SK-N-SH treated with all-trans-retinoic acid at 6 μM for 48 hours (cell line): ENCODE results near the gene FNDC3B.

Experiments used
- ATAC-seq: fragments of 200-7000 bp; cut with Tn5 transposase; 3 replicates; pipeline ENCODE4 v1.9.1; 2020; ENCODE audit warnings: mild to moderate bottlenecking, moderate library complexity
- ARNTL ChIP-seq: fragments of 450-650 bp; formaldehyde crosslinking; IDR thresholded peaks from 2 replicates; pipeline ENCODE4 v1.5.0; 2020; ENCODE audit warnings: low read depth, mild to moderate bottlenecking, moderate library complexity, borderline replicate concordance
- BACH2 ChIP-seq: fragments of 250-450 bp; sonication (Bioruptor Pico); IDR thresholded peaks from 2 replicates; pipeline ENCODE4 v1.9.0; 2021; ENCODE audit warnings: mild to moderate bottlenecking, borderline replicate concordance
- CSDC2 ChIP-seq: fragments of 250-450 bp; sonication (Bioruptor Pico); IDR thresholded peaks from 2 replicates; pipeline ENCODE4 v1.5.0; 2020; ENCODE audit warnings: mild to moderate bottlenecking, moderate library complexity
- ESRRG ChIP-seq: fragments of 250-450 bp; sonication (Bioruptor Pico); IDR thresholded peaks from 2 replicates; pipeline ENCODE4 v1.6.1; 2021; ENCODE audit warnings: mild to moderate bottlenecking
- GLIS3 ChIP-seq: fragments of 250-450 bp; sonication (Bioruptor Pico); IDR thresholded peaks from 2 replicates; pipeline ENCODE4 v1.5.0; 2020; ENCODE audit warnings: mild to moderate bottlenecking, moderate library complexity
- ISL1 ChIP-seq: fragments of 250-450 bp; sonication (Bioruptor Pico); IDR thresholded peaks from 2 replicates; pipeline ENCODE4 v2.1.2; 2022; ENCODE audit warnings: mild to moderate bottlenecking, moderate library complexity
- OSR1 ChIP-seq: fragments of 250-450 bp; sonication (Bioruptor Pico); IDR thresholded peaks from 2 replicates; pipeline ENCODE4 v1.8.0; 2022; ENCODE audit warnings: moderate library complexity, mild to moderate bottlenecking, inconsistent platforms
- RARB ChIP-seq: fragments of 250-450 bp; sonication (Bioruptor Pico); IDR thresholded peaks from 2 replicates; pipeline ENCODE4 v1.8.0; 2021; ENCODE audit warnings: mild to moderate bottlenecking, moderate library complexity
- SNAI2 ChIP-seq: fragments of 250-450 bp; sonication (Bioruptor Pico); IDR thresholded peaks from 2 replicates; pipeline ENCODE4 v1.5.0; 2020; ENCODE audit warnings: mild to moderate bottlenecking, moderate library complexity
- TCF4 ChIP-seq: fragments of 250-450 bp; sonication (Bioruptor Pico); IDR thresholded peaks from 2 replicates; pipeline ENCODE4 v1.8.0; 2021; ENCODE audit warnings: mild to moderate bottlenecking, moderate library complexity, borderline replicate concordance
- TOX ChIP-seq: fragments of 250-450 bp; sonication (Bioruptor Pico); IDR thresholded peaks from 2 replicates; pipeline ENCODE4 v1.8.0; 2021; ENCODE audit warnings: mild to moderate bottlenecking, moderate library complexity, borderline replicate concordance
- ZC3H10 ChIP-seq: fragments of 250-450 bp; sonication (Bioruptor Pico); IDR thresholded peaks from 2 replicates; pipeline ENCODE4 v1.5.1; 2021; ENCODE audit warnings: mild to moderate bottlenecking, moderate library complexity
- ZFP3 ChIP-seq: fragments of 250-450 bp; sonication (Bioruptor Pico); IDR thresholded peaks from 2 replicates; pipeline ENCODE4 v1.5.0; 2020; ENCODE audit warnings: mild to moderate bottlenecking, moderate library complexity
- ZFP30 ChIP-seq: fragments of 450-650 bp; formaldehyde crosslinking; IDR thresholded peaks from 2 replicates; pipeline ENCODE4 v1.5.0; 2022; ENCODE audit warnings: mild to moderate bottlenecking, moderate library complexity
- ZNF565 ChIP-seq: fragments of 450-650 bp; formaldehyde crosslinking; conservative IDR thresholded peaks from 2 replicates; pipeline ENCODE4 v1.5.0; 2020; ENCODE audit warnings: low read depth, mild to moderate bottlenecking, moderate library complexity
- ZNF70 ChIP-seq: fragments of 450-650 bp; formaldehyde crosslinking; IDR thresholded peaks from 2 replicates; pipeline ENCODE4 v1.5.0; 2020; ENCODE audit warnings: mild to moderate bottlenecking, moderate library complexity
- ZNF8 ChIP-seq: fragments of 450-650 bp; formaldehyde crosslinking; IDR thresholded peaks from 2 replicates; pipeline ENCODE4 v1.5.0; 2020; ENCODE audit warnings: mild to moderate bottlenecking, moderate library complexity
- TF ChIP-seq, protein P1 (sequence below): fragments of 250-450 bp; sonication (Bioruptor Pico); IDR thresholded peaks from 2 replicates; pipeline ENCODE4 v1.5.0; 2020; ENCODE audit warnings: mild to moderate bottlenecking, moderate library complexity
- TF ChIP-seq, protein P2 (sequence below): fragments of 250-450 bp; sonication (Bioruptor Pico); IDR thresholded peaks from 2 replicates; pipeline ENCODE4 v1.5.1; 2021; ENCODE audit warnings: mild to moderate bottlenecking, moderate library complexity
- TF ChIP-seq, protein P3 (sequence below): fragments of 250-450 bp; sonication (Bioruptor Pico); IDR thresholded peaks from 2 replicates; pipeline ENCODE4 v1.8.0; 2020; ENCODE audit warnings: mild to moderate bottlenecking, moderate library complexity, borderline replicate concordance
- TF ChIP-seq, protein P4 (sequence below): fragments of 250-450 bp; sonication (Bioruptor Pico); IDR thresholded peaks from 2 replicates; pipeline ENCODE4 v1.8.0; 2021; ENCODE audit warnings: low read depth, mild to moderate bottlenecking, moderate library complexity, borderline replicate concordance

The FNDC3B gene

DNA sequence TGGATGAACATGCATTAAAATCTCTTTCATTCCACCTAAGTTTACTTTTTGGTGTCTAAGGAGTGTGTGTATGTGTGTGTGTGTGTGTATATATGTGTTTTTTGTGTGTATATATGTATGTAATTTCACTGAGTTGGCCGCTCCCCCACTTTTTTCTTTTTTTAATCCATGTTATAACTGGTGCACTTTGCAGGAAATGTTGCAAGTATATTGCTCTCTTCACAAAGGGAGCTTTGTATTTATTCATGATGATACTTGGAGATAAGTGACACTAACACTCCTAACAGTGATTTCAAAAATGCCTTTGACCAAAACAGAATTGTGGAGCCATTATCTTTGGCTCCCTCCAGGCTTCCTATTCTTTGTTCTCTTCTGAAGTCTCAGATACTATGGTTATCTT is 95.8 kb downstream of the FNDC3B start:
- TF ChIP-seq RARB (CRISPR knock-in tag) (no peak), SNAI2 (CRISPR knock-in tag) (no peak), ZFP30 (no peak), ARNTL (CRISPR knock-in tag) (no peak), ESRRG (CRISPR knock-in tag) (no peak)
- TF ChIP-seq, protein P1, sequence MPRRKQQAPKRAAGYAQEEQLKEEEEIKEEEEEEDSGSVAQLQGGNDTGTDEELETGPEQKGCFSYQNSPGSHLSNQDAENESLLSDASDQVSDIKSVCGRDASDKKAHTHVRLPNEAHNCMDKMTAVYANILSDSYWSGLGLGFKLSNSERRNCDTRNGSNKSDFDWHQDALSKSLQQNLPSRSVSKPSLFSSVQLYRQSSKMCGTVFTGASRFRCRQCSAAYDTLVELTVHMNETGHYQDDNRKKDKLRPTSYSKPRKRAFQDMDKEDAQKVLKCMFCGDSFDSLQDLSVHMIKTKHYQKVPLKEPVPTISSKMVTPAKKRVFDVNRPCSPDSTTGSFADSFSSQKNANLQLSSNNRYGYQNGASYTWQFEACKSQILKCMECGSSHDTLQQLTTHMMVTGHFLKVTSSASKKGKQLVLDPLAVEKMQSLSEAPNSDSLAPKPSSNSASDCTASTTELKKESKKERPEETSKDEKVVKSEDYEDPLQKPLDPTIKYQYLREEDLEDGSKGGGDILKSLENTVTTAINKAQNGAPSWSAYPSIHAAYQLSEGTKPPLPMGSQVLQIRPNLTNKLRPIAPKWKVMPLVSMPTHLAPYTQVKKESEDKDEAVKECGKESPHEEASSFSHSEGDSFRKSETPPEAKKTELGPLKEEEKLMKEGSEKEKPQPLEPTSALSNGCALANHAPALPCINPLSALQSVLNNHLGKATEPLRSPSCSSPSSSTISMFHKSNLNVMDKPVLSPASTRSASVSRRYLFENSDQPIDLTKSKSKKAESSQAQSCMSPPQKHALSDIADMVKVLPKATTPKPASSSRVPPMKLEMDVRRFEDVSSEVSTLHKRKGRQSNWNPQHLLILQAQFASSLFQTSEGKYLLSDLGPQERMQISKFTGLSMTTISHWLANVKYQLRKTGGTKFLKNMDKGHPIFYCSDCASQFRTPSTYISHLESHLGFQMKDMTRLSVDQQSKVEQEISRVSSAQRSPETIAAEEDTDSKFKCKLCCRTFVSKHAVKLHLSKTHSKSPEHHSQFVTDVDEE (CRISPR knock-in tag) = no peak
- TF ChIP-seq, all 23 proteins: peak for 0
- ATAC-seq = no peak

DNA sequence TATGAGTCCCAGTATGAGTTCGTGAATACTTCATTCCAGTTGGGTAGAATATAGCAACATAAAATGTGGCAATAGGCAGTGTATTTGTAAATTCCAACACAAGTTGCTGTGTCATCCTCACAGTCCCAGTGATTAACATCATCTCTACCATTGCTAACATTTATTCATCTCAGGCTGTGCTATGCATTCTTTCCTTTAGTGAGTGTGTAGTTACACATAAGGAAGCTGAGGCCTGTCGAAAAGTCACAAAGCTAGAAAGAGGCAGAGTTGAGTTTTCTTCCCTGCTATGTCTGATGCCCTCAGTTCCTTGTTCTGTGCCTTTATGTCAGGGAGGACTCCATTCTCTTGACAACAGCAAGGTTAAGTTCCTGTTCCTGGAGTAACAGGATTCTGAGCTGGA is 96.4 kb downstream of the FNDC3B start:
- TF ChIP-seq ZFP3 (CRISPR knock-in tag) = 0 out of 2 replicates have a peak, but pooled peaks have one; percentile 26
- no peak for TF ChIP-seq ZNF8 (CRISPR knock-in tag)
- ATAC-seq = no peak

DNA sequence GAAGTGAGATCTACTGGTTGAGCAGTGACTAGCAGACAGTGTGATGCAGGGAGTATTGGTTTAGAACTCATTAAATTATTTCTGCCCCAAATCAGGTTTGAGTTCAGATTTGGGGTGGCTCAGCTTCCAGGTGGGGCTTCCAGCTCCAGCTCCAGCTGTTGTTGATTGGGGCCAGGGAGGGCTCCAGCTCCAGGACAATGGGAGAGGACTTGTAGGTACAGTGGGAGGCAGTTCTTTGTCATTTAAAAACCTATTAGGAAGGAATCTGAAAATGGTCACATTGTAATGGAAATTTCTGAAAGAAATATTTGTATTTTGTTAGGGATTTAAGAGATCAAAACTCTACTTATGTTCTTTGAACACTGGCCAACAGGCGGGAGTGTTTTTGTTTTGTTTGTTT is 97.0 kb downstream of the FNDC3B start:
- no peak for ATAC-seq
- TF ChIP-seq GLIS3 (CRISPR knock-in tag) (no peak), ARNTL (CRISPR knock-in tag) (no peak), RARB (CRISPR knock-in tag) (no peak), ZFP3 (CRISPR knock-in tag) (no peak), ZNF70 (CRISPR knock-in tag) (no peak), TCF4 (CRISPR knock-in tag) (no peak), OSR1 (CRISPR knock-in tag) (no peak), TOX (CRISPR knock-in tag) (no peak), ESRRG (CRISPR knock-in tag) (no peak), SNAI2 (CRISPR knock-in tag) (no peak), BACH2 (no peak), CSDC2 (CRISPR knock-in tag) (no peak), ZNF565 (no peak), ZC3H10 (no peak), ISL1 (CRISPR knock-in tag) (no peak), ZNF8 (CRISPR knock-in tag) (no peak)
- TF ChIP-seq, protein P2, sequence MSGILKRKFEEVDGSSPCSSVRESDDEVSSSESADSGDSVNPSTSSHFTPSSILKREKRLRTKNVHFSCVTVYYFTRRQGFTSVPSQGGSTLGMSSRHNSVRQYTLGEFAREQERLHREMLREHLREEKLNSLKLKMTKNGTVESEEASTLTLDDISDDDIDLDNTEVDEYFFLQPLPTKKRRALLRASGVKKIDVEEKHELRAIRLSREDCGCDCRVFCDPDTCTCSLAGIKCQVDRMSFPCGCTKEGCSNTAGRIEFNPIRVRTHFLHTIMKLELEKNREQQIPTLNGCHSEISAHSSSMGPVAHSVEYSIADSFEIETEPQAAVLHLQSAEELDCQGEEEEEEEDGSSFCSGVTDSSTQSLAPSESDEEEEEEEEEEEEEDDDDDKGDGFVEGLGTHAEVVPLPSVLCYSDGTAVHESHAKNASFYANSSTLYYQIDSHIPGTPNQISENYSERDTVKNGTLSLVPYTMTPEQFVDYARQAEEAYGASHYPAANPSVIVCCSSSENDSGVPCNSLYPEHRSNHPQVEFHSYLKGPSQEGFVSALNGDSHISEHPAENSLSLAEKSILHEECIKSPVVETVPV (CRISPR knock-in tag) = no peak
- TF ChIP-seq, protein P3, sequence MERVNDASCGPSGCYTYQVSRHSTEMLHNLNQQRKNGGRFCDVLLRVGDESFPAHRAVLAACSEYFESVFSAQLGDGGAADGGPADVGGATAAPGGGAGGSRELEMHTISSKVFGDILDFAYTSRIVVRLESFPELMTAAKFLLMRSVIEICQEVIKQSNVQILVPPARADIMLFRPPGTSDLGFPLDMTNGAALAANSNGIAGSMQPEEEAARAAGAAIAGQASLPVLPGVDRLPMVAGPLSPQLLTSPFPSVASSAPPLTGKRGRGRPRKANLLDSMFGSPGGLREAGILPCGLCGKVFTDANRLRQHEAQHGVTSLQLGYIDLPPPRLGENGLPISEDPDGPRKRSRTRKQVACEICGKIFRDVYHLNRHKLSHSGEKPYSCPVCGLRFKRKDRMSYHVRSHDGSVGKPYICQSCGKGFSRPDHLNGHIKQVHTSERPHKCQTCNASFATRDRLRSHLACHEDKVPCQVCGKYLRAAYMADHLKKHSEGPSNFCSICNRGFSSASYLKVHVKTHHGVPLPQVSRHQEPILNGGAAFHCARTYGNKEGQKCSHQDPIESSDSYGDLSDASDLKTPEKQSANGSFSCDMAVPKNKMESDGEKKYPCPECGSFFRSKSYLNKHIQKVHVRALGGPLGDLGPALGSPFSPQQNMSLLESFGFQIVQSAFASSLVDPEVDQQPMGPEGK = no peak
- TF ChIP-seq, protein P4, sequence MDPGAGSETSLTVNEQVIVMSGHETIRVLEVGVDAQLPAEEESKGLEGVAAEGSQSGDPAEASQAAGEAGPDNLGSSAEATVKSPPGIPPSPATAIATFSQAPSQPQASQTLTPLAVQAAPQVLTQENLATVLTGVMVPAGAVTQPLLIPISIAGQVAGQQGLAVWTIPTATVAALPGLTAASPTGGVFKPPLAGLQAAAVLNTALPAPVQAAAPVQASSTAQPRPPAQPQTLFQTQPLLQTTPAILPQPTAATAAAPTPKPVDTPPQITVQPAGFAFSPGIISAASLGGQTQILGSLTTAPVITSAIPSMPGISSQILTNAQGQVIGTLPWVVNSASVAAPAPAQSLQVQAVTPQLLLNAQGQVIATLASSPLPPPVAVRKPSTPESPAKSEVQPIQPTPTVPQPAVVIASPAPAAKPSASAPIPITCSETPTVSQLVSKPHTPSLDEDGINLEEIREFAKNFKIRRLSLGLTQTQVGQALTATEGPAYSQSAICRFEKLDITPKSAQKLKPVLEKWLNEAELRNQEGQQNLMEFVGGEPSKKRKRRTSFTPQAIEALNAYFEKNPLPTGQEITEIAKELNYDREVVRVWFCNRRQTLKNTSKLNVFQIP (CRISPR knock-in tag) = no peak
- TF ChIP-seq, protein P1 (CRISPR knock-in tag) = no peak
